Measurements from ENCODE around the gene PROX2. TPM values are rescaled to one million over a fixed set of nuclear protein-coding genes. Genes with fewer than 3 reads are reported as not detected.
A peak's percentile ranks its signal among the peaks of the same experiment; 100 is the strongest.

PROX2 gene
- total RNA-seq, 1 donor from 2014 or later: not detected

- H3K4me3 ChIP-seq: peak within 1 kb of the TSS; percentile 60 to 100
- no peak for DNase-seq (ENCODE audit: extremely low spot score in 2 of 2)
- H3K9me3 ChIP-seq: no peaks in the 10 kb centered on the region
- no peaks in the 10 kb centered on the region for H3K27me3 ChIP-seq
- peak within 1 kb of the TSS; percentile 95 for H3K27ac ChIP-seq
- TF ChIP-seq POLR2AphosphoS5 (IDR thresholded peaks at IDR 0.05; ENCODE audit: insufficient read depth in 1 of 2, low read depth in 1 of 2) (peak; percentile 69 to 93), CTCF (IDR thresholded peaks at IDR 0.05) (peak in 1 of 3 experiments; percentile 24), POLR2A (IDR thresholded peaks at IDR 0.05) (peak in 1 of 2 donors; percentile 70)
- intact Hi-C loops (cut with DNase I): no loop called here
- H3K36me3 ChIP-seq: no peaks in the 10 kb centered on the region
- peaks cover 41% of the 10 kb centered on the region for H3K4me1 ChIP-seq
These were observed 5.6 kb upstream of the PROX2 start, which contains the start of gene DLST for GRCh38 chr14:74881431-74882102. TSS of gene DLST (plus strand) at chr14:74881916. CDS start at chr14:74881954, 38 bp downstream.

- Histone ChIP-seq H3K4me3 (no peak overlapping the region), H3K27ac (no peak overlapping the region), H3K36me3 (no peaks in the 10 kb centered on the region), H3K27me3 (no peaks in the 10 kb centered on the region), H3K4me1 (peaks cover 23% of the 10 kb centered on the region), H3K9me3 (no peaks in the 10 kb centered on the region)
- intact Hi-C loops (cut with DNase I): no loop called here
- TF ChIP-seq POLR2A (IDR thresholded peaks at IDR 0.05) (no peak), CTCF (IDR thresholded peaks at IDR 0.05) (no peak), POLR2AphosphoS5 (IDR thresholded peaks at IDR 0.05; ENCODE audit: insufficient read depth in 1 of 2, low read depth in 1 of 2) (no peak)
- no peak for DNase-seq (ENCODE audit: extremely low spot score in 2 of 2)
These were observed 3.7 kb upstream of the PROX2 start for GRCh38 chr14:74879427-74880182.

GRCh38 chr14:74875204-74875603, 741 bp downstream of the PROX2 start:
- Histone ChIP-seq H3K9me3 (no peaks in the 10 kb centered on the region), H3K4me1 (no peaks in the 10 kb centered on the region), H3K36me3 (no peaks in the 10 kb centered on the region), H3K27ac (no peak overlapping the region), H3K4me3 (no peak overlapping the region), H3K27me3 (no peaks in the 10 kb centered on the region)
- DNase-seq (ENCODE audit: extremely low spot score in 2 of 2): no peak
- intact Hi-C loops (cut with DNase I): no loop called here
- TF ChIP-seq POLR2A (IDR thresholded peaks at IDR 0.05): no peak
- TF ChIP-seq CTCF (IDR thresholded peaks at IDR 0.05): no peak
- TF ChIP-seq POLR2AphosphoS5 (IDR thresholded peaks at IDR 0.05; ENCODE audit: insufficient read depth in 1 of 2, low read depth in 1 of 2): no peak

- H3K27ac ChIP-seq: no peak overlapping the region
- intact Hi-C loops (cut with DNase I): no loop called here
- no peak for TF ChIP-seq POLR2A (IDR thresholded peaks at IDR 0.05)
- no peak for TF ChIP-seq CTCF (IDR thresholded peaks at IDR 0.05)
- TF ChIP-seq POLR2AphosphoS5 (IDR thresholded peaks at IDR 0.05; ENCODE audit: insufficient read depth in 1 of 2, low read depth in 1 of 2): no peak
These were observed 4.1 kb downstream of the PROX2 start for GRCh38 chr14:74871819-74872218.

GRCh38 chr14:74868739-74869138, 7.2 kb downstream of the PROX2 start:
- no peak overlapping the region for H3K4me3 ChIP-seq
- no peak for DNase-seq (ENCODE audit: extremely low spot score in 2 of 2)
- intact Hi-C loops (cut with DNase I): no loop called here
- no peaks in the 10 kb centered on the region for H3K36me3 ChIP-seq
- H3K27ac ChIP-seq: no peak overlapping the region
- no peaks in the 10 kb centered on the region for H3K9me3 ChIP-seq
- H3K4me1 ChIP-seq: no peaks in the 10 kb centered on the region
- H3K27me3 ChIP-seq: no peaks in the 10 kb centered on the region
- TF ChIP-seq POLR2AphosphoS5 (IDR thresholded peaks at IDR 0.05; ENCODE audit: insufficient read depth in 1 of 2, low read depth in 1 of 2) (no peak), CTCF (IDR thresholded peaks at IDR 0.05) (no peak), POLR2A (IDR thresholded peaks at IDR 0.05) (no peak)

More at GRCh38 chr14:74871819-74872218, 4.1 kb downstream of the PROX2 start:
- Histone ChIP-seq H3K36me3 (no peaks in the 10 kb centered on the region), H3K27me3 (no peaks in the 10 kb centered on the region), H3K9me3 (no peaks in the 10 kb centered on the region), H3K4me3 (no peak overlapping the region), H3K4me1 (no peaks in the 10 kb centered on the region)
- DNase-seq (ENCODE audit: extremely low spot score in 2 of 2): no peak
